K562 (cell line): ENCODE measurements around the gene TBXA2R. TPM values are rescaled to one million over a fixed set of nuclear protein-coding genes. Genes with fewer than 3 reads are reported as not detected.

ENCODE experiments used
- BCLAF1 ChIP-seq, 2 experiments: fragments of 450-650 bp in 1 of 2; IDR thresholded peaks; 2 replicates each; pipeline ENCODE4 v1.6.1; 2011 to 2017; ENCODE audit warnings: low read depth in 2 of 2, antibody characterized with exemption in 1 of 2, borderline replicate concordance in 1 of 2, low read length in 1 of 2, mild to moderate bottlenecking in 1 of 2, mixed read lengths in 1 of 2; ENCODE audit not compliant: control insufficient read depth in 1 of 2
- CHD2 ChIP-seq: IDR thresholded peaks from 2 replicates; pipeline ENCODE4 v1.6.1; 2011; ENCODE audit warnings: low read depth, low read length
- CREM ChIP-seq: IDR thresholded peaks from 2 replicates; pipeline ENCODE4 v1.6.1; 2014; ENCODE audit warnings: antibody characterized with exemption, low read depth
- FOXA1 ChIP-seq: fragments of 450-650 bp; IDR thresholded peaks from 2 replicates; pipeline ENCODE4 v1.6.1; 2016; ENCODE audit warnings: mild to moderate bottlenecking, borderline replicate concordance
- GTF2F1 ChIP-seq: IDR thresholded peaks from 2 replicates; pipeline ENCODE4 v1.6.1; 2011; ENCODE audit warnings: low read depth, low read length, improper control_type of control experiment
- HDAC1 ChIP-seq, 2 experiments: fragments of 450-650 bp; IDR thresholded peaks; 2 replicates each; pipeline ENCODE4 v1.6.1; 2016 to 2017; ENCODE audit warnings: inconsistent platforms in 1 of 2, mild to moderate bottlenecking in 1 of 2, moderate library complexity in 1 of 2
- KLF6 ChIP-seq: fragments of 250-450 bp; sonication (Bioruptor Pico); IDR thresholded peaks from 2 replicates; pipeline ENCODE4 v1.4.0; 2020; ENCODE audit warnings: mild to moderate bottlenecking, moderate library complexity, borderline replicate concordance
- MEF2A ChIP-seq: IDR thresholded peaks from 2 replicates; pipeline ENCODE4 v1.6.1; 2011; ENCODE audit warnings: low read depth, mild to moderate bottlenecking, low read length, moderate library complexity; ENCODE audit not compliant: control insufficient read depth
- MITF ChIP-seq: IDR thresholded peaks from 2 replicates; pipeline ENCODE4 v1.6.1; 2014; ENCODE audit warnings: antibody characterized with exemption
- MYNN ChIP-seq, 2 experiments: sonication (generic); formaldehyde crosslinking in 1 of 2; IDR thresholded peaks; 2 replicates each; pipeline versions ENCODE4 v1.5.0 to v1.6.1; 2016 to 2020; ENCODE audit warnings: antibody characterized with exemption in 1 of 2, missing genetic modification reagents in 1 of 2
- POLR2H ChIP-seq: IDR thresholded peaks from 2 replicates; pipeline ENCODE4 v1.6.1; 2016; ENCODE audit warnings: missing genetic modification characterization, low read depth, mild to moderate bottlenecking, control low read depth, missing compliant biosample characterization, moderate library complexity
- PREB ChIP-seq: sonication (generic); formaldehyde crosslinking; IDR thresholded peaks from 2 replicates; pipeline ENCODE4 v1.8.1; 2023; ENCODE audit warnings: mild to moderate bottlenecking, missing genetic modification reagents
- PTTG1 ChIP-seq: fragments of 450-650 bp; IDR thresholded peaks from 2 replicates; pipeline ENCODE4 v1.6.1; 2016; ENCODE audit warnings: low read depth, mild to moderate bottlenecking, missing genetic modification characterization, missing compliant biosample characterization
- RBFOX2 ChIP-seq: fragments of 200-400 bp; formaldehyde crosslinking; IDR thresholded peaks from 2 replicates; pipeline ENCODE4 v1.6.1; 2017; ENCODE audit warnings: low read depth, mild to moderate bottlenecking, low read length, moderate library complexity
- SIN3A ChIP-seq, 2 experiments: fragments of 150-350 bp in 1 of 2; IDR thresholded peaks; 2 replicates each; pipeline ENCODE4 v1.6.1; 2011 to 2016; ENCODE audit warnings: borderline replicate concordance in 2 of 2, low read depth in 2 of 2, low read length in 2 of 2, mild to moderate bottlenecking in 2 of 2, moderate library complexity in 2 of 2; ENCODE audit not compliant: control insufficient read depth in 1 of 2
- YBX1 ChIP-seq: fragments of 450-650 bp; IDR thresholded peaks from 2 replicates; pipeline ENCODE4 v1.7.1; 2016; ENCODE audit warnings: mild to moderate bottlenecking
- ZBTB34 ChIP-seq: fragments of 250-450 bp; sonication (Bioruptor Pico); IDR thresholded peaks from 2 replicates; pipeline ENCODE4 v1.8.0; 2021; ENCODE audit warnings: mild to moderate bottlenecking, moderate library complexity
- polyA plus RNA-seq, 8 experiments: library from polyadenylated mRNA; depleted of rRNA in 4 of 8; stranded (reverse) in 5 of 8; unstranded in 3 of 8; fragments of >200 nt; fragmentation: Nextera tagmentation in 2 of 8; fragmentation: Illumina TruSeq in 1 of 8; extraction: Ambion mirVana in 2 of 8; extraction: Trizol in 1 of 8; gene quantifications; 2 replicates each; pipeline versions ENCODE4 v1.2.1 to v1.2.3, GENCODE V29; 2011 to 2014; ENCODE audit warnings: inconsistent platforms in 1 of 8, missing spikeins in 1 of 8
- total RNA-seq, 7 experiments: library from RNA; depleted of rRNA in 6 of 7; stranded (reverse); fragments of >200 nt in 6 of 7; fragmentation: Illumina TruSeq in 2 of 7; extraction: Trizol in 2 of 7; gene quantifications; 2 replicates each; pipeline versions ENCODE4 v1.2.1 to v1.2.3, GENCODE V29; 2011 to 2021; ENCODE audit warnings: low replicate concordance in 1 of 7
- TF ChIP-seq, protein P1 (sequence below): fragments of 250-450 bp; sonication (Bioruptor Pico); IDR thresholded peaks from 2 replicates; pipeline ENCODE4 v1.5.1; 2021; ENCODE audit warnings: mild to moderate bottlenecking

The TBXA2R gene
- total and polyA plus RNA-seq, 9 of the 15 experiments (the other 6 are each of a cell fraction or from before 2014, with no cell fraction given): 1.5 to 24.0 (median 2.8) TPM

GRCh38 chr19:3580156-3580934 lies 26.3 kb downstream of the TBXA2R start (continued):
- TF ChIP-seq MITF (no peak), CREM (0 out of 2 replicates have a peak, but pooled peaks have one; percentile 22), MEF2A (no peak), PREB (CRISPR knock-in tag) (no peak), YBX1 (no peak), POLR2H (tag) (no peak), MYNN (IDR thresholded peaks at IDR 0.05) (no peak), MYNN (CRISPR knock-in tag; IDR thresholded peaks at IDR 0.05) (no peak), RBFOX2 (no peak), BCLAF1 (IDR thresholded peaks at IDR 0.05; ENCODE audit: borderline replicate concordance in 1 of 2, control insufficient read depth in 1 of 2, low read depth in 2 of 2, low read length in 1 of 2) (no peak), ZBTB34 (CRISPR knock-in tag) (no peak), PTTG1 (tag) (no peak), SIN3A (IDR thresholded peaks at IDR 0.05; ENCODE audit: borderline replicate concordance in 2 of 2, control insufficient read depth in 1 of 2, low read depth in 2 of 2, low read length in 2 of 2) (no peak), HDAC1 (IDR thresholded peaks at IDR 0.05) (peak in 1 of 2 experiments; percentile 91; a peak in 2 of 4 replicates), GTF2F1 (no peak), CHD2 (no peak), KLF6 (no peak), FOXA1 (no peak)
- TF ChIP-seq, protein P1, sequence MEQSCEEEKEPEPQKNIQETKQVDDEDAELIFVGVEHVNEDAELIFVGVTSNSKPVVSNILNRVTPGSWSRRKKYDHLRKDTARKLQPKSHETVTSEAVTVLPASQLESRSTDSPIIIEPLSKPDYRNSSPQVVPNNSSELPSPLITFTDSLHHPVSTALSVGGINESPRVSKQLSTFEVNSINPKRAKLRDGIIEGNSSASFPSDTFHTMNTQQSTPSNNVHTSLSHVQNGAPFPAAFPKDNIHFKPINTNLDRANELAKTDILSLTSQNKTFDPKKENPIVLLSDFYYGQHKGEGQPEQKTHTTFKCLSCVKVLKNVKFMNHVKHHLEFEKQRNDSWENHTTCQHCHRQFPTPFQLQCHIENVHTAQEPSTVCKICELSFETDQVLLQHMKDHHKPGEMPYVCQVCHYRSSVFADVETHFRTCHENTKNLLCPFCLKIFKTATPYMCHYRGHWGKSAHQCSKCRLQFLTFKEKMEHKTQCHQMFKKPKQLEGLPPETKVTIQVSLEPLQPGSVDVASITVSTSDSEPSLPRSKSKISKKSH: no peak
